PC-9 (cell line): ENCODE data around the gene SYT15.

Experiments used
- CTCF ChIP-seq: fragments of 200-600 bp; sonication (generic); conservative IDR thresholded peaks from 2 replicates; pipeline ENCODE4 v1.6.1; 2017; ENCODE audit warnings: mixed run types, antibody characterized with exemption, mild to moderate bottlenecking, moderate library complexity
- EZH2 ChIP-seq: fragments of 200-600 bp; sonication (generic); IDR thresholded peaks from 2 replicates; pipeline ENCODE4 v1.8.0; 2017; ENCODE audit warnings: antibody characterized with exemption, low read depth

GRCh38 chr10:46557319-46558121 is 21.4 kb upstream of the SYT15 start:
- no peak for TF ChIP-seq CTCF
- no peak for TF ChIP-seq EZH2
